ENCODE results near the gene MYH15.

GRCh38 chr3:108475220-108475782, 35.1 kb downstream of the MYH15 start:
- TF ChIP-seq POLR2AphosphoS5 (IDR thresholded peaks at IDR 0.05; ENCODE audit: borderline replicate concordance, low read depth, low read length) (no peak), EZH2 (IDR thresholded peaks at IDR 0.05) (no peak)

Data from SK-N-MC (cell line).